Lower leg skin (tissue), 3 donors: ENCODE measurements around the gene SLC5A5.

Experiments used
- CTCF ChIP-seq, 3 donors: fragments of 450-650 bp; IDR thresholded peaks; one replicate each; pipeline ENCODE4 v1.5.1; 2016; ENCODE audit warnings: antibody characterized with exemption in 3 of 3, mild to moderate bottlenecking in 3 of 3, moderate library complexity in 2 of 3
- POLR2A ChIP-seq, 2 donors: fragments of 450-650 bp; IDR thresholded peaks; one replicate each; pipeline ENCODE4 v1.6.1; 2016 to 2017; ENCODE audit warnings: antibody characterized with exemption in 2 of 2, mild to moderate bottlenecking in 1 of 2, moderate library complexity in 1 of 2

DNA sequence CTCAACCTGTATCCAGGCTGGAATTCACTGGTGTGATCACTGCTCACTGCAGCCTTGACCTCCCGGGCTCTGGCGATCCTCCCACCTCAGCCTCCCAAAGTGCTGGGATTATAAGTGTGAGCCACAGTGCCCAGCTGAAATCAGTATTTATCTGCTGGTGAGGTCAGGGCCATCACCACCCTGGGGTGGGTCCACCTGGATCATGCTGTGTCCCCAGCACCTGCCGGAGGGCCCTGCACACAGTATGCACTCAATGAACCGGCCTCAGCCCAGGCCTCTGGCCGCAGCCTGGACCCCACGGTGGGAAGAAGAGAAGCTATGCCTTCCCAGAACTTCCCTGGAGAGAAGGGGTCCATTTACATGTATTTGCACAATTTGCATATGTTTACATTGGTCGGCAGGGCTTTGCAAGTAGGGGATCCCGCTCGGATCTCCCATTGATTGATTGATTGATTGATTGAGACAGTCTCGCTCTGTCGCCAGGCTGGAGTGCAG, 2.6 kb upstream of the SLC5A5 start:
- no peak for TF ChIP-seq CTCF (IDR thresholded peaks at IDR 0.05)
- TF ChIP-seq POLR2A (IDR thresholded peaks at IDR 0.05): no peak
